ENCODE data around the gene CACNA2D3.

The CACNA2D3 gene

DNA sequence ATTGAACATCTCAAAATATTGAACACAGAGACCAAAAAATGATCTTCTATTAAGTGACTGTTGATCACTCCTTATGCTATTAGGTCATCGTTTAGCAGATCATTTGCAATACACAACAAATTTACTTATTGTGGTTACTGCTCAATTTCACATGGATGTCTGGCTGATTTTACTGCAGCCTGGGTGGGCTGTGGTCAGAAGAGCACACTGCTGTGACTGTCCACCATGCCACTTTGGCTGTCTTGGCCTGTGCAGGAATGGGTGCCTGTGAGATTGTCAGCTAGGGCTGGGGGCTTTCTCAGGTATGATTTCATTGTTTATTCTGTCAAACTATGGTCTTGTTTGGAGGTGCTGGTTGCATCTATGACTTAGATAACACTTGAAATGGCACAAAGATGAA, 885.6 kb downstream of the CACNA2D3 start:
- TF ChIP-seq SIN3A (IDR thresholded peaks at IDR 0.05; ENCODE audit: borderline replicate concordance, insufficient read depth, low read length) (no peak), TAF1 (IDR thresholded peaks at IDR 0.05; ENCODE audit: borderline replicate concordance, insufficient read depth, low read length) (no peak)

DNA sequence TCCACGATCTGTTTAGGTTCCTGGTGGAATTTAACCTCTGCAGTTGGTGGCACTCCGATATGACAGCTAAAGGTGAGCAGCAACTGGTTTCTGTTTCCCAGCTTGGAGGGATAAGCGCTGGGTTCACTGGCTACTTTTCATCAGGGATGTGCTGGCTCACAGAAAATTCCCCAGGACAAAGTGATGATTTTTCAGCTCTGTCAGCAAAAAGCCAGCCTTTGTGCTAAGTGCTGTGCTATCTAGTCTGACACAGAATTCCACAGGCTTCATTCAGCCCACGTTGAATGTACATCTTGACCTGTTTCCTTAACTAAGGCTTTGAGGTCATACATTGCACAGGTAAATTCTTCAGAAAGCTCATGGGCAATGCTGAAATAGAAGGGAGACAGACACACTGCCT, 887.0 kb downstream of the CACNA2D3 start:
- no peak for TF ChIP-seq FOXP2 (optimal IDR thresholded peaks at IDR 0.05; ENCODE audit: borderline replicate concordance, extremely low read depth, extremely low read length, insufficient read depth)
- no peak for TF ChIP-seq TAF1 (IDR thresholded peaks at IDR 0.05; ENCODE audit: borderline replicate concordance, insufficient read depth, low read length)
- TF ChIP-seq SIN3A (IDR thresholded peaks at IDR 0.05; ENCODE audit: borderline replicate concordance, insufficient read depth, low read length): no peak
- TF ChIP-seq, protein P1, sequence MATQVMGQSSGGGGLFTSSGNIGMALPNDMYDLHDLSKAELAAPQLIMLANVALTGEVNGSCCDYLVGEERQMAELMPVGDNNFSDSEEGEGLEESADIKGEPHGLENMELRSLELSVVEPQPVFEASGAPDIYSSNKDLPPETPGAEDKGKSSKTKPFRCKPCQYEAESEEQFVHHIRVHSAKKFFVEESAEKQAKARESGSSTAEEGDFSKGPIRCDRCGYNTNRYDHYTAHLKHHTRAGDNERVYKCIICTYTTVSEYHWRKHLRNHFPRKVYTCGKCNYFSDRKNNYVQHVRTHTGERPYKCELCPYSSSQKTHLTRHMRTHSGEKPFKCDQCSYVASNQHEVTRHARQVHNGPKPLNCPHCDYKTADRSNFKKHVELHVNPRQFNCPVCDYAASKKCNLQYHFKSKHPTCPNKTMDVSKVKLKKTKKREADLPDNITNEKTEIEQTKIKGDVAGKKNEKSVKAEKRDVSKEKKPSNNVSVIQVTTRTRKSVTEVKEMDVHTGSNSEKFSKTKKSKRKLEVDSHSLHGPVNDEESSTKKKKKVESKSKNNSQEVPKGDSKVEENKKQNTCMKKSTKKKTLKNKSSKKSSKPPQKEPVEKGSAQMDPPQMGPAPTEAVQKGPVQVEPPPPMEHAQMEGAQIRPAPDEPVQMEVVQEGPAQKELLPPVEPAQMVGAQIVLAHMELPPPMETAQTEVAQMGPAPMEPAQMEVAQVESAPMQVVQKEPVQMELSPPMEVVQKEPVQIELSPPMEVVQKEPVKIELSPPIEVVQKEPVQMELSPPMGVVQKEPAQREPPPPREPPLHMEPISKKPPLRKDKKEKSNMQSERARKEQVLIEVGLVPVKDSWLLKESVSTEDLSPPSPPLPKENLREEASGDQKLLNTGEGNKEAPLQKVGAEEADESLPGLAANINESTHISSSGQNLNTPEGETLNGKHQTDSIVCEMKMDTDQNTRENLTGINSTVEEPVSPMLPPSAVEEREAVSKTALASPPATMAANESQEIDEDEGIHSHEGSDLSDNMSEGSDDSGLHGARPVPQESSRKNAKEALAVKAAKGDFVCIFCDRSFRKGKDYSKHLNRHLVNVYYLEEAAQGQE (IDR thresholded peaks at IDR 0.05; ENCODE audit: insufficient read depth in 1 of 2, low read depth in 2 of 2, low read length in 2 of 2): no peak
- no peak for TF ChIP-seq POLR2AphosphoS5 (IDR thresholded peaks at IDR 0.05; ENCODE audit: low read depth, low read length)

DNA sequence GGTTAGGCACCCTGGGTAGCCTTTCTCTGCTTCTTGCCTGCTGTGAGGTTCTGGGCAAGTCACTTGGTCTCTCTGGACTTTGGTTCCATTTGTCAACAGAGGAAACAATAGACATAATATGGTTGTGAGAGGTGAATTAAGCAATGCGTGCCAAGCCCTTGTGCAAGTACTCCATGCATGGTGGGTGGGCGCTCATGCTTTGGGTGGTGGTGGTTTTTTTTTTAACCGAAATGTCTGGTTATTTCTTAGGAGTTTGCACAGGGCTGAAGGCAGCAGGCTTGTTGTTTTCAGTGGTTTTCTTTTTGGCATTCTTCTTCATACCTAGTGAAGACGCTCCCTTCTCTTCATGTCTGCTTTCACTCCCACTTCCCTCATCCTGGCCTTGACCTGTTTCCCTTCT, 889.7 kb downstream of the CACNA2D3 start:
- TF ChIP-seq SIN3A (IDR thresholded peaks at IDR 0.05; ENCODE audit: borderline replicate concordance, insufficient read depth, low read length) (no peak), FOXP2 (optimal IDR thresholded peaks at IDR 0.05; ENCODE audit: borderline replicate concordance, extremely low read depth, extremely low read length, insufficient read depth) (no peak), POLR2AphosphoS5 (IDR thresholded peaks at IDR 0.05; ENCODE audit: low read depth, low read length) (no peak), TAF1 (IDR thresholded peaks at IDR 0.05; ENCODE audit: borderline replicate concordance, insufficient read depth, low read length) (no peak)
- TF ChIP-seq, protein P1 (IDR thresholded peaks at IDR 0.05; ENCODE audit: insufficient read depth in 1 of 2, low read depth in 2 of 2, low read length in 2 of 2): no peak

DNA sequence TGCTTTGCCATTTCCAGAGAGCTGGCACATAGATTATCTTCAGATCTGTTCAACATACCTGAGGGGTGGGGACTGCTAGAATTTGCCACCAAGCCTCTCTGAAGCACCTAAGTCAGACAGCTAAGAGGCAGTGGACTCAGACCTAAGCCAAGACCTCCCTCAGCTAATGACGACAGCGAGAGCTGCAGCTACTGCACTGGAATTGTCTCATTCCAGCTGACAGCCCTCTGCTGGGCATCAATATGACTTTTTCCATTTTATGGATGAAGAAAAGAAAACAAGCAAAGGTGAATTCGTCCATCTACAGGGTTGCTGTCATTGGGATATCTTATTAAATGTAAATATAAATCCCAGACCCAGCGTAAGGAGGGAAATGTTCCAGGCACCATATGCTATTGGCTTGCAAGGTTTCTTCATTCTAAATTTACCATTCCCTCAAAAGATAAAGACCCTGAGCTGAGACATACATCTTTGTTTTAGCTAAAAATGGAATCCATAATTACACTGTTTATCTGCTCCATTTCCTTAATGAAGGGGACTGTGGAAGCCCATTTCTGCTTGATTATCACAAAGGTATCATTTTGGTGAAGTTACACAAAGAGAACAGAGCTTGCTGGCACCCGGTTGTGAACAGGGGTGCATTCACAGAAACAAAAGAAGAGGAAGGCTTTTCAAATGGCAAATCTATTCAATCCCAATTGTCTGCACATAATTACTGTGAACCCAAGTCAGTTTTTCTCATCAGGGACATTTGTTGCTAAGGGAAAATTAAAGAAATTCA, 891.0 kb downstream of the CACNA2D3 start:
- TF ChIP-seq FOXP2 (optimal IDR thresholded peaks at IDR 0.05; ENCODE audit: borderline replicate concordance, extremely low read depth, extremely low read length, insufficient read depth) (no peak), TAF1 (IDR thresholded peaks at IDR 0.05; ENCODE audit: borderline replicate concordance, insufficient read depth, low read length) (no peak), POLR2AphosphoS5 (IDR thresholded peaks at IDR 0.05; ENCODE audit: low read depth, low read length) (no peak), SIN3A (IDR thresholded peaks at IDR 0.05; ENCODE audit: borderline replicate concordance, insufficient read depth, low read length) (no peak)
- TF ChIP-seq, protein P1 (IDR thresholded peaks at IDR 0.05; ENCODE audit: insufficient read depth in 1 of 2, low read depth in 2 of 2, low read length in 2 of 2): no peak

DNA sequence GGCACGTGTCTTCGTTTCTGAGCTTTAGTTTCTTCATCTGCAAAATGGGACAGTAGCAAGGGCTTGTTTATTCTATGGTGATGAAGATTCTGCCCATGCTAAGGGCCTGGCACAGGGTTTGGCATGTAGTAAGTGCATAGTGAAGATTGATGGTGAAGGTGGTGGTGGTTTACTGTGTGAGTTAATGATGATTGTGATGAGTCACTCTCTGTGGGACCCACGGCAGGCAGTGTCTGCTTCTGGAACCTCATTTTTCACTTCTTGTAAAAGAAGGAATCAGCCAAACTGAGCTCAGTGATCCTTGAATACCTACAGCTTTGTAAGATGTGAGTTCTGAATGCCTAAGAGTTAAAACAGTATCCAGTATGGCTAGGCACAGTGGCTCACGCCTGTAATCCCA, 891.7 kb downstream of the CACNA2D3 start:
- no peak for TF ChIP-seq TAF1 (IDR thresholded peaks at IDR 0.05; ENCODE audit: borderline replicate concordance, insufficient read depth, low read length)
- no peak for TF ChIP-seq FOXP2 (optimal IDR thresholded peaks at IDR 0.05; ENCODE audit: borderline replicate concordance, extremely low read depth, extremely low read length, insufficient read depth)
- TF ChIP-seq SIN3A (IDR thresholded peaks at IDR 0.05; ENCODE audit: borderline replicate concordance, insufficient read depth, low read length): no peak
- TF ChIP-seq, protein P1 (IDR thresholded peaks at IDR 0.05; ENCODE audit: insufficient read depth in 1 of 2, low read depth in 2 of 2, low read length in 2 of 2): no peak
- no peak for TF ChIP-seq POLR2AphosphoS5 (IDR thresholded peaks at IDR 0.05; ENCODE audit: low read depth, low read length)
